ENCODE data around the gene CCT7.

The CCT7 gene

DNA sequence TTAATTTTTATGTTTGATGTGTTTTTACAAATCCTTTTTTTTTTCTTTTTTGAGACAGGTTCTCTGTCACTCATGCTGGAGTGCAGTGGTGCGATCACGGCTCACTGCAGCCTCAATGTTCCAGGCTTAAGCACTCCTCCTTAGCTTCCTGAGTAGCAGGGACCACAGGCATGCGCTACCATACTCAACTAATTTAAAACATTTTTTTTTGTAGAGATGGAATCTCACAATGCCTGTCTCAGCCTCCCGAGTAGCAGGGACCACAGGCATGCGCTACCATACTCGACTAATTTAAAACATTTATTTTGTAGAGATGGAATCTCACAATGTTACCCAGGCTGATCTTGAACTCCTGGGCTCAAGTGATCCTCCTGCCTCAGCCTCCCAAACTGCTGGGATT is 28.5 kb upstream of the CCT7 start:
- Histone ChIP-seq H4K20me1 (ENCODE audit: control insufficient read depth, insufficient read depth, low read depth, low read length) (no peaks in the 10 kb centered on the region), H3K36me3 (ENCODE audit: control insufficient read depth, low read length) (no peaks in the 10 kb centered on the region), H3F3A (ENCODE audit: control insufficient read depth, insufficient read depth) (no peaks in the 10 kb centered on the region), H3K4me1 (ENCODE audit: control insufficient read depth, low read length) (no peaks in the 10 kb centered on the region), H3K9me3 (ENCODE audit: control insufficient read depth, insufficient read depth, low read length) (no peaks in the 10 kb centered on the region), H3K27me3 (ENCODE audit: control insufficient read depth, low read length) (no peaks in the 10 kb centered on the region), H3K79me2 (ENCODE audit: control insufficient read depth, low read length) (no peaks in the 10 kb centered on the region), H3K27ac (ENCODE audit: low read depth, low read length) (no peak overlapping the region), H3K4me2 (ENCODE audit: low read length) (no peak overlapping the region), H3K4me3 (ENCODE audit: low read length) (no peak overlapping the region), H3K9me2 (replicated peaks; ENCODE audit: control insufficient read depth, low read length) (no peaks in the 10 kb centered on the region)
- TF ChIP-seq, protein P1, sequence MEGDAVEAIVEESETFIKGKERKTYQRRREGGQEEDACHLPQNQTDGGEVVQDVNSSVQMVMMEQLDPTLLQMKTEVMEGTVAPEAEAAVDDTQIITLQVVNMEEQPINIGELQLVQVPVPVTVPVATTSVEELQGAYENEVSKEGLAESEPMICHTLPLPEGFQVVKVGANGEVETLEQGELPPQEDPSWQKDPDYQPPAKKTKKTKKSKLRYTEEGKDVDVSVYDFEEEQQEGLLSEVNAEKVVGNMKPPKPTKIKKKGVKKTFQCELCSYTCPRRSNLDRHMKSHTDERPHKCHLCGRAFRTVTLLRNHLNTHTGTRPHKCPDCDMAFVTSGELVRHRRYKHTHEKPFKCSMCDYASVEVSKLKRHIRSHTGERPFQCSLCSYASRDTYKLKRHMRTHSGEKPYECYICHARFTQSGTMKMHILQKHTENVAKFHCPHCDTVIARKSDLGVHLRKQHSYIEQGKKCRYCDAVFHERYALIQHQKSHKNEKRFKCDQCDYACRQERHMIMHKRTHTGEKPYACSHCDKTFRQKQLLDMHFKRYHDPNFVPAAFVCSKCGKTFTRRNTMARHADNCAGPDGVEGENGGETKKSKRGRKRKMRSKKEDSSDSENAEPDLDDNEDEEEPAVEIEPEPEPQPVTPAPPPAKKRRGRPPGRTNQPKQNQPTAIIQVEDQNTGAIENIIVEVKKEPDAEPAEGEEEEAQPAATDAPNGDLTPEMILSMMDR (IDR thresholded peaks at IDR 0.05; ENCODE audit: low read depth, low read length, poor library complexity, severe bottlenecking), result no peak
- TF ChIP-seq EZH2phosphoT487 (IDR thresholded peaks at IDR 0.05; ENCODE audit: borderline replicate concordance, low read length), result no peak

DNA sequence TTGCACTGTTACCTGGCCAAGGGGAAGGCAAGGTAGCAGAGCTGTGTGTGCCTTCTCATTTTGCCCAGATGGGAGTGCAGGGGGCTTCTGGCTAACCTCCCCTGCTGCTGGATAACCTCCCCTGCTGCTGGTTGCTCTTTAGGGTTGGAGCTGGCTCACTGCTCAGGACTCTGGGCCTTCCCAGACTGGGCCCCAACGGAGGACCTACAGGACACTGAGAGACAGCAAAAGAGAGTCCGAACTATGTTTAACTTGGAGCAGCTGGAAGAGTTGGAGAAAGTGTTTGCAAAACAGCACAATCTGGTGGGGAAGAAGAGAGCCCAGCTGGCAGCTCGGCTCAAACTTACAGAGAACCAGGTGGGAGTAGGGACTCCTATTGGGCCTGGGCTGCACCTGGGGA is 25.9 kb upstream of the CCT7 start:
- TF ChIP-seq EZH2phosphoT487 (IDR thresholded peaks at IDR 0.05; ENCODE audit: borderline replicate concordance, low read length), result no peak
- TF ChIP-seq, protein P1 (IDR thresholded peaks at IDR 0.05; ENCODE audit: low read depth, low read length, poor library complexity, severe bottlenecking), result no peak
- no peaks in the 10 kb centered on the region for H3K36me3 ChIP-seq (ENCODE audit: control insufficient read depth, low read length)
- no peak overlapping the region for H3K27ac ChIP-seq (ENCODE audit: low read depth, low read length)
- H3K4me2 ChIP-seq (ENCODE audit: low read length), result no peak overlapping the region
- no peaks in the 10 kb centered on the region for H4K20me1 ChIP-seq (ENCODE audit: control insufficient read depth, insufficient read depth, low read depth, low read length)
- H3K4me3 ChIP-seq (ENCODE audit: low read length), result no peak overlapping the region
- H3K27me3 ChIP-seq (ENCODE audit: control insufficient read depth, low read length), result no peaks in the 10 kb centered on the region
- no peaks in the 10 kb centered on the region for H3K9me3 ChIP-seq (ENCODE audit: control insufficient read depth, insufficient read depth, low read length)
- peaks cover under 1% of the 10 kb centered on the region; the same call in 1 of the 2 replicates for H3F3A ChIP-seq (ENCODE audit: control insufficient read depth, insufficient read depth)
- no peaks in the 10 kb centered on the region for H3K9me2 ChIP-seq (replicated peaks; ENCODE audit: control insufficient read depth, low read length)
- no peaks in the 10 kb centered on the region for H3K79me2 ChIP-seq (ENCODE audit: control insufficient read depth, low read length)
- H3K4me1 ChIP-seq (ENCODE audit: control insufficient read depth, low read length), result peaks cover 14% of the 10 kb centered on the region

DNA sequence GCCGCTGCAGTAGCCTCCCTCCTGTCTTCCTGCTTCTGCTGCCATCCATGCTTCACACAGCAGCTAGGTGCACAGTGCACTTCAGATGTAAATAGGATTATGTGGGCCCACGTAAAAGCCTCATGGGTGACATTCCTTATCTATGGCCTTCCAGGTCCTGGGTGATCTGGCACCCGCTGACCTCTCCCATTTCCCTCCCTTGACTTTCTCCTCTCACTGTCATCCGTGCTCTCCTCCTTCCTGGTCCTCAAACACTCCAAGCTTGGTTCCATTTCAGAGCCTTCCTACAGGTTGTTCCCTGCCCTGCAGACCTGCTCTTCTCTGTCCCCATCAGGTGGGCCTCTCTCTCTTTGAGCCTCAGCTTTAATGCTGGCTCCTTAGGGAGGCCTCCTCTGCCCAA is 24.1 kb upstream of the CCT7 start:
- H3K4me3 ChIP-seq (ENCODE audit: low read length), result no peak overlapping the region
- H3K9me2 ChIP-seq (replicated peaks; ENCODE audit: control insufficient read depth, low read length), result no peaks in the 10 kb centered on the region
- H3K9me3 ChIP-seq (ENCODE audit: control insufficient read depth, insufficient read depth, low read length), result no peaks in the 10 kb centered on the region
- TF ChIP-seq, protein P1 (IDR thresholded peaks at IDR 0.05; ENCODE audit: low read depth, low read length, poor library complexity, severe bottlenecking), result no peak
- no peak for TF ChIP-seq EZH2phosphoT487 (IDR thresholded peaks at IDR 0.05; ENCODE audit: borderline replicate concordance, low read length)
- H3K4me1 ChIP-seq (ENCODE audit: control insufficient read depth, low read length), result peaks cover 24% of the 10 kb centered on the region
- peaks cover 3% of the 10 kb centered on the region; the same call in 1 of the 2 replicates for H3F3A ChIP-seq (ENCODE audit: control insufficient read depth, insufficient read depth)
- H3K4me2 ChIP-seq (ENCODE audit: low read length), result no peak overlapping the region
- H3K36me3 ChIP-seq (ENCODE audit: control insufficient read depth, low read length), result no peaks in the 10 kb centered on the region
- no peak overlapping the region for H3K27ac ChIP-seq (ENCODE audit: low read depth, low read length)
- H3K27me3 ChIP-seq (ENCODE audit: control insufficient read depth, low read length), result no peaks in the 10 kb centered on the region
- H4K20me1 ChIP-seq (ENCODE audit: control insufficient read depth, insufficient read depth, low read depth, low read length), result no peaks in the 10 kb centered on the region
- peaks cover 9% of the 10 kb centered on the region for H3K79me2 ChIP-seq (ENCODE audit: control insufficient read depth, low read length)

All from DOHH2 (cell line).